Fibroblast of pulmonary artery (primary cell): ENCODE results near the gene C19orf47.

Experiments used
- DNase-seq: peaks from one replicate; pipeline ENCODE4 v3.0.0-alpha.2; 2010; ENCODE audit warnings: low read depth
- H3K4me3 ChIP-seq: replicated peaks from 2 replicates; pipeline ENCODE4 v1.5.1; 2011; ENCODE audit warnings: low read depth, mild to moderate bottlenecking, control low read depth, low read length, moderate library complexity
- TF ChIP-seq, protein P1 (sequence below): IDR thresholded peaks from 2 replicates; pipeline ENCODE4 v1.5.1; 2011; ENCODE audit warnings: mild to moderate bottlenecking, control low read depth, low read length, inconsistent platforms; ENCODE audit errors: missing control alignments

The C19orf47 gene

DNA sequence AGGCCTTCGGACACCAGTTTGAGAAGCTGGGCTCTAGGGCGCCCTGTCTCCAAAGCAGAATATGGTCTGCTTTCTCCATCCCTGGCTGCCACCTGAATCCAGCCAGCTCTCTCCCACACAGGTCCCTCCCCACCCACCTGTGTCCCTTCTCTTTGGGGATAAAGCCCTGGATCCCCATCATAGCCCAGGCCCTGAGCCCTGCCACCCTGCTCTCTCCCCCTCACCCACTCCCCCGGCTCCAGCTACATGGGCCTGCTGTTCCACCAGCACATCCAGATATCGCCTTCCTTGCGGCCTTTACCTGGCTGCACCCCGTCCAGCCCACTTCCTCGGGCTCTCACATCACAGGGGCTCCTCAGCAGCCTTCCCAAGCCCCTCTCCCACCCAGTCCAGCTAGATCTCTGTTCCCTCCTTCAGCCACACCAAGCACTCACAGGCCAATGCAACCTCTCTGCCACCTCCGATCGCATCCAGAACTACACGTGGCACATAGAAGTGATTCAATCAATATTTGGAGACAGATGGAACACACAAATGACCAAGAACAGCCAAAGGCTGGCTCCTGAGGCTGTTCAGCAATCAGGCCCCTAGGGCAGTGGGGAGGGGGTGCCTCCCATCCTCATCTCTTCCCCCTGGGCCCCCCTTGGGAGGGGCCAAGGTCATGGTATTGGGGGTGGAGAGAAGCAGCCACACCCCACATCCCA, 70.7 kb downstream of the C19orf47 start:
- no peak for DNase-seq
- H3K4me3 ChIP-seq = no peak overlapping the region
- TF ChIP-seq, protein P1, sequence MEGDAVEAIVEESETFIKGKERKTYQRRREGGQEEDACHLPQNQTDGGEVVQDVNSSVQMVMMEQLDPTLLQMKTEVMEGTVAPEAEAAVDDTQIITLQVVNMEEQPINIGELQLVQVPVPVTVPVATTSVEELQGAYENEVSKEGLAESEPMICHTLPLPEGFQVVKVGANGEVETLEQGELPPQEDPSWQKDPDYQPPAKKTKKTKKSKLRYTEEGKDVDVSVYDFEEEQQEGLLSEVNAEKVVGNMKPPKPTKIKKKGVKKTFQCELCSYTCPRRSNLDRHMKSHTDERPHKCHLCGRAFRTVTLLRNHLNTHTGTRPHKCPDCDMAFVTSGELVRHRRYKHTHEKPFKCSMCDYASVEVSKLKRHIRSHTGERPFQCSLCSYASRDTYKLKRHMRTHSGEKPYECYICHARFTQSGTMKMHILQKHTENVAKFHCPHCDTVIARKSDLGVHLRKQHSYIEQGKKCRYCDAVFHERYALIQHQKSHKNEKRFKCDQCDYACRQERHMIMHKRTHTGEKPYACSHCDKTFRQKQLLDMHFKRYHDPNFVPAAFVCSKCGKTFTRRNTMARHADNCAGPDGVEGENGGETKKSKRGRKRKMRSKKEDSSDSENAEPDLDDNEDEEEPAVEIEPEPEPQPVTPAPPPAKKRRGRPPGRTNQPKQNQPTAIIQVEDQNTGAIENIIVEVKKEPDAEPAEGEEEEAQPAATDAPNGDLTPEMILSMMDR = no peak

DNA sequence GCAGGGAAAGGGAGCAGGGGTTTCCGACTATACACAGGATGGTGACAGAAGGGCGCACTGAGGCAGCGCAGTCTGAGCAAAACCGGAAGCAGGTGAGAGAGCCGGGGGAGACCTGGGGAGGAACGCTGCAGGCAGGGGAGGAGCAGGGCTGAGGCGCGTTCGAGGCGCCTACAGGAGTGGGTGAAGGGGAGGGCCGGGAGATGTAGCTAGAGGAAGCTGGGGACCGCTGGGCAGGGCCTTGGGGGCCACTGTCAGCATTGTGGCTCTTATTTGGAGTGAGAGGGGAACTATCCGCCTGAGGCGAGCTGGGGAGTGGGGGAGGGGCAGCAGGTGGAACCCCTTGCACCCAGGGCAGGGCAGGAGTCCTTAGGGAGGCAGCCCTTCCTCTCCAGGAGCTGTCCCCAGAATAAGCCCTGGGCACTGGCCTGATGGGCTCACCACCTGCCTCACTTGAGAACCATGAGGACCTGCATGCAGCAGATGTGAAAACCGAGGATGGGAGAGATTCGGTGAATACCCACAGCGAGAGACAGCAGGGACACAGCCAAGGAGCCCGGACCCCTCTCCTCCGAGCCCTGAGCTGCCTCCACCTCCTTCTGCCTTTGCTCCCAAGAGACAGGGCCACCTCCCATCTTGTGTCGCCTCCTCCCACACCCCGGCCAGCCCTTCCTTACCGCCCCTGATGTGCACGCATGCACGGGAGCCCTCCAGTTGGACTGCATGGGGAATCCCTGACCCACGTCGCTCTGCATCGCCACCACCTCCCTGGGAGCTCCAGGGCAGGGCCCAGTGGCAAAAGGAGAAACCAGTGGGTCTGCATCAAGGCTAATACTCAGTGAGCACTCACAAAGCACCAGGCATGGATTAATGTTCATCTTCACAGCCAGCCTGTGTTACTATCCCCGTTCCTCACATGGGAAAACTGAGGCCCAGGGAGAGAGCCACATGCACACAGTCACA, 73.3 kb downstream of the C19orf47 start:
- TF ChIP-seq, protein P1 = no peak
- DNase-seq = no peak
- no peak overlapping the region for H3K4me3 ChIP-seq

- H3K4me3 ChIP-seq = no peak overlapping the region
- TF ChIP-seq, protein P1 = no peak
Measured at GRCh38 chr19:40273469-40274360, 74.5 kb downstream of the C19orf47 start.

GRCh38 chr19:40272261-40272660, 75.9 kb downstream of the C19orf47 start:
- TF ChIP-seq, protein P1 = no peak
- DNase-seq = no peak
- no peak overlapping the region for H3K4me3 ChIP-seq

More at GRCh38 chr19:40273469-40274360, 74.5 kb downstream of the C19orf47 start:
- no peak for DNase-seq

DNA sequence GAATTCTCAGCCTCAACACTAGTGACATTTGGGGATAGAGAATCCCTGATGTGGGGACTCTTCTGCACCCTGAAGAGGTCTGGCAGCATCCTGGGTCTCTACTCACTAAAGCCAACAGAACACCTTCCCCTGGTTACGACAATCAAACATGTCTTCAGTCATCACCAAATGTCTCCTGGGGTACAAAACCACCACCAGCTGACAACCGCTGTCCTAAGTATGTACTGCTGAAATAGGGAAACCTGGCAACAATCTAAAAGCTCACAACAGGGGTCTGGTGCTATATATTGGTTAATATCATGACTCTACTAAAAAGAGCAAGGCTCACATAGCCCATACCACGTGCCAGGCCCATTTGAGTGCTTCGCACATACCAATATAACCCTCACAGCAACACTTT, 76.5 kb downstream of the C19orf47 start:
- TF ChIP-seq, protein P1 = no peak
- H3K4me3 ChIP-seq = no peak overlapping the region
- no peak for DNase-seq

DNA sequence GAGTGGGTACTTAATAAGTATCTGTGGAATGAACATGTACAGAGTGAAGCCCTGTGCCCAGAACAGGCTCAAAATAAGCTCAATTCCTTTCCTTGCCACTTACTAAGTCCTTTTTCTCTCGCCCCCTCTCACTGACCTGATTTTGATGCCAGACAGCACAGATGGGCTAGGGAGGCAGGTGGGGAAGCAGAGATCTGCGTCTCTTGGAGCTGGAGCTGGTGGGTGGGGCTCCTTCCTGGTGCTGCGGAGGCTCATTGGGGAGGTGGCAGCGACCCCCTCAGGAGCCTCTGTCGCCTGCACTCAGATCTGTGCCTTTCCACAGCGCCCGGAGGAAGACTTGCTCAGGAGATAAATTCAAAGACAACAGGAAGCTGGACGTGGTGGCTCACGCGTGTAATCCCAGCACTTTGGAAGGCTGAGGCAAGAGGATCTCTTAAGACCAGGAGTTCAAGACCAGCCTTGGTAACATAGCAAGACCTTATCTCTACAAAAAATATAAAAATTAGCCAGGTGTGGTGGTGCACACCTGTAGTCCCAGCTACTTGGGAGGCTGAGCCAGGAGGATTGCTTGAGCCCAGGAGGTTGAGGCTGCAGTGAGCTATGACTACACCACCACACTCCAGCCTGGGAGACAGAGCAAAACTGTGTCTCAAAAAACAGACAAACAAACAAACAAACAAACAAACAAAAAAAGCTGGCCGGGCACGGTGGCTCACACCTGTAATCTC, 77.7 kb downstream of the C19orf47 start:
- no peak overlapping the region for H3K4me3 ChIP-seq
- TF ChIP-seq, protein P1 = no peak
- no peak for DNase-seq
